ENCODE measurements around the gene SP140.
"Not testable (repeated sequence)": the region's sequence is repeated elsewhere in the genome, so short reads cannot be mapped to it uniquely, and the experiment has no call there.

SP140 gene

GRCh38 chr2:230282936-230283335 lies 57.4 kb downstream of the SP140 start:
- DNase-seq (ENCODE audit: low read depth in 1 of 2, low spot score in 1 of 2): no peak

GRCh38 chr2:230286048-230286447 lies 60.5 kb downstream of the SP140 start:
- DNase-seq (ENCODE audit: low read depth in 1 of 2, low spot score in 1 of 2): no peak

GRCh38 chr2:230289311-230289710 lies 63.8 kb downstream of the SP140 start:
- not testable (repeated sequence) for DNase-seq (ENCODE audit: low read depth in 1 of 2, low spot score in 1 of 2)

- DNase-seq (ENCODE audit: low read depth in 1 of 2, low spot score in 1 of 2): no peak
Observed at GRCh38 chr2:230295192-230295591, 69.7 kb downstream of the SP140 start.

- DNase-seq (ENCODE audit: low read depth in 1 of 2, low spot score in 1 of 2): no peak
Observed at GRCh38 chr2:230296917-230297316, 71.4 kb downstream of the SP140 start.

- DNase-seq (ENCODE audit: low read depth in 1 of 2, low spot score in 1 of 2): no peak
Observed at GRCh38 chr2:230299618-230300017, 74.1 kb downstream of the SP140 start.

- no peak for DNase-seq (ENCODE audit: low read depth in 1 of 2, low spot score in 1 of 2)
Observed at GRCh38 chr2:230305416-230306275, 80.1 kb downstream of the SP140 start.

GRCh38 chr2:230306474-230306873 lies 80.9 kb downstream of the SP140 start:
- DNase-seq (ENCODE audit: low read depth in 1 of 2, low spot score in 1 of 2): no peak

- no peak for DNase-seq (ENCODE audit: low read depth in 1 of 2, low spot score in 1 of 2)
Observed at GRCh38 chr2:230307485-230307884, 81.9 kb downstream of the SP140 start.

GRCh38 chr2:230308402-230309000 lies 83.0 kb downstream of the SP140 start:
- no peak for DNase-seq (ENCODE audit: low read depth in 1 of 2, low spot score in 1 of 2)

GRCh38 chr2:230310792-230311191 lies 85.3 kb downstream of the SP140 start:
- DNase-seq (ENCODE audit: low read depth in 1 of 2, low spot score in 1 of 2): not testable (repeated sequence)

GRCh38 chr2:230311634-230312033 lies 86.1 kb downstream of the SP140 start:
- not testable (repeated sequence) for DNase-seq (ENCODE audit: low read depth in 1 of 2, low spot score in 1 of 2)

GRCh38 chr2:230312638-230313037 lies 87.1 kb downstream of the SP140 start:
- no peak for DNase-seq (ENCODE audit: low read depth in 1 of 2, low spot score in 1 of 2)

- DNase-seq (ENCODE audit: low read depth in 1 of 2, low spot score in 1 of 2): no peak
Observed at GRCh38 chr2:230317366-230317765, 91.8 kb downstream of the SP140 start.

GRCh38 chr2:230318190-230319121 lies 92.9 kb downstream of the SP140 start:
- no peak for DNase-seq (ENCODE audit: low read depth in 1 of 2, low spot score in 1 of 2)

- DNase-seq (ENCODE audit: low read depth in 1 of 2, low spot score in 1 of 2): peak in 1 of 2 donors; percentile 65
Observed at GRCh38 chr2:230319211-230319862, 93.8 kb downstream of the SP140 start.

- no peak for DNase-seq (ENCODE audit: low read depth in 1 of 2, low spot score in 1 of 2)
Observed at GRCh38 chr2:230321031-230321430, 95.5 kb downstream of the SP140 start.

- DNase-seq (ENCODE audit: low read depth in 1 of 2, low spot score in 1 of 2): no peak
Observed at GRCh38 chr2:230322561-230323384, 97.2 kb downstream of the SP140 start.

- no peak for DNase-seq (ENCODE audit: low read depth in 1 of 2, low spot score in 1 of 2)
Observed at GRCh38 chr2:230323385-230324106, 98.0 kb downstream of the SP140 start.

Measured in activated CD4-positive, alpha-beta T cell treated with anti-CD3 and anti-CD28 coated beads, Interleukin-2, amount 50 U/mL, for 24 hours (primary cell).